Measurements from ENCODE around the gene RNASE4. TPM values are rescaled to one million over a fixed set of nuclear protein-coding genes. Genes with fewer than 3 reads are reported as not detected.
A peak's percentile ranks its signal among the peaks of the same experiment; 100 is the strongest.
"Not testable (repeated sequence)": the region's sequence is repeated elsewhere in the genome, so short reads cannot be mapped to it uniquely, and the experiment has no call there.

The RNASE4 gene
- polyA plus RNA-seq, 1 donor from 2014 or later: 9.0 TPM

- no peaks in the 10 kb centered on the region for H3K27me3 Mint-ChIP-seq
- peaks cover 2% of the 10 kb centered on the region for H3K36me3 Mint-ChIP-seq
- H3K4me3 Mint-ChIP-seq: peak overlapping the region; percentile 83 to 98 (median 94)
- H3K9me3 Mint-ChIP-seq: no peaks in the 10 kb centered on the region
- H3K4me1 Mint-ChIP-seq: peaks cover 29 to 49% (median 40%) of the 10 kb centered on the region in 3 donors
- peak overlapping the region; percentile 66 to 81 (median 71) for H3K27ac Mint-ChIP-seq
Observed at GRCh38 chr14:20662968-20663732, 21.2 kb upstream of the RNASE4 start.

- H3K4me3 Mint-ChIP-seq: peak overlapping the region; percentile 74 to 87 (median 78)
- peak overlapping the region; percentile 40 to 92 (median 66) for H3K27ac Mint-ChIP-seq
- H3K4me1 Mint-ChIP-seq: peaks cover 29 to 59% (median 48%) of the 10 kb centered on the region in 3 donors
- not testable (repeated sequence) for H3K36me3 Mint-ChIP-seq, H3K27me3 Mint-ChIP-seq, H3K9me3 Mint-ChIP-seq
Observed at GRCh38 chr14:20666400-20666961, 17.9 kb upstream of the RNASE4 start.

GRCh38 chr14:20667957-20668356 lies 16.4 kb upstream of the RNASE4 start:
- Mint-ChIP-seq H3K9me3 (no peaks in the 10 kb centered on the region), H3K27ac (peak overlapping the region; percentile 77 to 95 (median 83)), H3K4me1 (peaks cover 34 to 58% (median 50%) of the 10 kb centered on the region in 3 donors), H3K4me3 (peak overlapping the region; percentile 22 to 88 (median 75)), H3K27me3 (no peaks in the 10 kb centered on the region), H3K36me3 (no peaks in the 10 kb centered on the region)

DNA sequence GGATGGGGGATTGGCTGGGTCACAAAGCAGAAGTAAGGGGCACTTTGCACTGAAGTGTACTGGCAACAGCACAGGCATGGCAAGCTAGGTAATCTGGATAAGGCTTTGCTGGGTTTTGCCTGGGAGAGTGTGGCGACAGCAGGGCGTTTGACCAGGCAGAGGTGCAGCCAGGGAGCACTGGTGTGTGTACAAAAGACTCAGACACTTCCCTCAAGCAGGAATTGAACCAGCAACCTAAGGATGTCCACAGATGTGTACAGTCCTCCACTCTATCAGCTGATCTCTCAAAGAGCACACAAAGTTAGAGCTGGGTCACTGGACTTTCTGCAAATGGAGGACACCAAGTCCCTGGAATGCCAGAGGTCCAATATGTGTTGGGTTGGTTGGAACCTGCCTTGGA lies 15.4 kb upstream of the RNASE4 start:
- Mint-ChIP-seq H3K36me3 (no peaks in the 10 kb centered on the region), H3K4me1 (peaks cover 34 to 53% (median 41%) of the 10 kb centered on the region in 3 donors), H3K27ac (peak overlapping the region in 2 of 3 donors; percentile 23 to 83), H3K27me3 (no peaks in the 10 kb centered on the region), H3K4me3 (peak overlapping the region in 2 of 4 donors; percentile 17 to 61), H3K9me3 (no peaks in the 10 kb centered on the region)

DNA sequence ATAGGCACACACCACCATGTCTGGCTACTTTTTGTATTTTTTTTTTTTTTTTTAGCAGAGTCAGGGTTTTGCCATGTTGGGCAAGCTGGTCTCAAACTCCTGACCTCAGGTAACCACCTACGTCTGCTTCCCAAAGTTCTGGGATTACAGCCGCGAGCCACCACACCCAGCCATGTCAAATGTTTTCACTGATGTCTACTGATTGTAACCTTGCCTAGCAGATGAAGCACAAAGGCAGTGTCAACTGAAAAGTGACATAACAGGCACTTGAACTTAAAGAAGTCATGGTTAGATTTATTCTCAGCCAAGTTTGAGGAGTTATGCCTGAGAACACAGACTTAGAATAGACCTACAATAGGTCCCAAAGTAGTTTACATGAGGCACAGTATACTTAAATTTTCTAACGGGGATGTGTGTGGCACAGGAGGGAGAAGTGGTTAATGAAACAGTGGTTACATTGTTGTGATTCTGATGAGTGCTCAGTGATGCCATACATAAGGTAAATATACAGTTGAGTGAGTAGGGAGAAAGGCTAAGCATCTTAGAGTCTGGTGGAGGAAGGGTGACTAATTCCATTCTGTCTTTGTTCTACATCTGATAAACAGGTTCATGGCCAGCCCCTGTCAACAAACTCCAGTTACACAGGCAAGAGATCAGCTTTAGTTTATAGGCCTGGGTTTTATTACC lies 12.6 kb upstream of the RNASE4 start:
- no peaks in the 10 kb centered on the region for H3K9me3 Mint-ChIP-seq
- peaks cover 1% of the 10 kb centered on the region for H3K36me3 Mint-ChIP-seq
- H3K4me3 Mint-ChIP-seq: no peak overlapping the region
- H3K27me3 Mint-ChIP-seq: no peaks in the 10 kb centered on the region
- peaks cover 24 to 34% (median 26%) of the 10 kb centered on the region in 3 donors for H3K4me1 Mint-ChIP-seq
- no peak overlapping the region for H3K27ac Mint-ChIP-seq

DNA sequence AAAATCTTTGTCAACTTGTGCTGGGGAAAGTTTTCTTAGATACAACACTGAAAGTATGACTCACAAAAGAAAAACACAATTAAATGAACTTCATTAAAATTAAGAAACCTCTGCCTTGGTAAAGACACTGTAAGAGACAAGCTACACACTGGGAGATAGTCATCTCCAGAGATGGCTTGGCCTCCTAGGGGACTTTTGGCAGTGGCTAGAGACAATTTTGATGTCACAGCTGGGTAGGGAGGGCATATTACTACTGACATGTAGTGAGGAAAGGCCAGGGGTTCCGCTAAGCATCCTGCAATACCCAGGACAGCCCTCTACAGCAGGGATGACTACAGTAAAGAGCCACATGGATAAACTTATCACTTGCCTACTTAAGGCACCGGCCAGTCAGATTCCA lies 8.7 kb upstream of the RNASE4 start:
- Mint-ChIP-seq H3K4me3 (no peak overlapping the region), H3K27ac (no peak overlapping the region), H3K9me3 (no peaks in the 10 kb centered on the region)

GRCh38 chr14:20676072-20676471 lies 8.3 kb upstream of the RNASE4 start:
- Mint-ChIP-seq H3K9me3 (no peaks in the 10 kb centered on the region), H3K4me1 (peaks cover 19 to 23% (median 19%) of the 10 kb centered on the region in 3 donors), H3K36me3 (peaks cover 1% of the 10 kb centered on the region), H3K27ac (no peak overlapping the region), H3K4me3 (no peak overlapping the region), H3K27me3 (no peaks in the 10 kb centered on the region)

More for the DNA sequence above, 8.7 kb upstream of the RNASE4 start:
- H3K36me3 Mint-ChIP-seq: peaks cover 1% of the 10 kb centered on the region
- H3K4me1 Mint-ChIP-seq: peaks cover 15 to 19% (median 15%) of the 10 kb centered on the region in 3 donors
- no peaks in the 10 kb centered on the region for H3K27me3 Mint-ChIP-seq

DNA sequence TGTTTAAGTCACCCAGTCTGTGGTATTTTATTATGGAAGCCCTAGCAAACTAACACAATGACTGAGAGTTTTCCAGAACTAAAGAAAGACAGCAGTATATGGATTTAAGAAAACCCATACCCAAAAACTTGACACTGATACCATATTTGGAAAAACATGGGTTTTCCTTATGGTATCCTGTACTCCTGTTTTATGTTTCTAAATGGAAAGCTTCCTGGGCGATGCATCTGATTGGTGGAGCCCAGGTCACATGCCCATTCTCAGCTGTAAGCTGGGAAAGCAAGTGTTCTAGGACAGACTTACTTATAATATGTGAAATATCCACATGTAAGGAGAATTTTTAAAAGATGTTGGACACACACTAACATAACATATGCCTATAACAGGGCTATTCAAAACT lies 4.5 kb upstream of the RNASE4 start:
- Mint-ChIP-seq H3K9me3 (no peaks in the 10 kb centered on the region), H3K27ac (no peak overlapping the region), H3K4me1 (peaks cover 17 to 24% (median 18%) of the 10 kb centered on the region in 3 donors), H3K27me3 (no peaks in the 10 kb centered on the region), H3K4me3 (peak overlapping the region in 1 of 4 donors; percentile 43), H3K36me3 (peaks cover 1% of the 10 kb centered on the region)

GRCh38 chr14:20680363-20680762 lies 4.0 kb upstream of the RNASE4 start:
- Mint-ChIP-seq H3K27ac (no peak overlapping the region), H3K27me3 (no peaks in the 10 kb centered on the region), H3K9me3 (no peaks in the 10 kb centered on the region), H3K4me1 (peaks cover 19 to 29% (median 22%) of the 10 kb centered on the region in 3 donors), H3K36me3 (peaks cover 1% of the 10 kb centered on the region), H3K4me3 (no peak overlapping the region)

GRCh38 chr14:20680843-20681347 lies 3.5 kb upstream of the RNASE4 start:
- peaks cover 1% of the 10 kb centered on the region for H3K36me3 Mint-ChIP-seq
- H3K4me1 Mint-ChIP-seq: peaks cover 19 to 29% (median 23%) of the 10 kb centered on the region in 3 donors
- H3K27ac Mint-ChIP-seq: no peak overlapping the region
- no peaks in the 10 kb centered on the region for H3K27me3 Mint-ChIP-seq
- H3K4me3 Mint-ChIP-seq: no peak overlapping the region
- no peaks in the 10 kb centered on the region for H3K9me3 Mint-ChIP-seq

DNA sequence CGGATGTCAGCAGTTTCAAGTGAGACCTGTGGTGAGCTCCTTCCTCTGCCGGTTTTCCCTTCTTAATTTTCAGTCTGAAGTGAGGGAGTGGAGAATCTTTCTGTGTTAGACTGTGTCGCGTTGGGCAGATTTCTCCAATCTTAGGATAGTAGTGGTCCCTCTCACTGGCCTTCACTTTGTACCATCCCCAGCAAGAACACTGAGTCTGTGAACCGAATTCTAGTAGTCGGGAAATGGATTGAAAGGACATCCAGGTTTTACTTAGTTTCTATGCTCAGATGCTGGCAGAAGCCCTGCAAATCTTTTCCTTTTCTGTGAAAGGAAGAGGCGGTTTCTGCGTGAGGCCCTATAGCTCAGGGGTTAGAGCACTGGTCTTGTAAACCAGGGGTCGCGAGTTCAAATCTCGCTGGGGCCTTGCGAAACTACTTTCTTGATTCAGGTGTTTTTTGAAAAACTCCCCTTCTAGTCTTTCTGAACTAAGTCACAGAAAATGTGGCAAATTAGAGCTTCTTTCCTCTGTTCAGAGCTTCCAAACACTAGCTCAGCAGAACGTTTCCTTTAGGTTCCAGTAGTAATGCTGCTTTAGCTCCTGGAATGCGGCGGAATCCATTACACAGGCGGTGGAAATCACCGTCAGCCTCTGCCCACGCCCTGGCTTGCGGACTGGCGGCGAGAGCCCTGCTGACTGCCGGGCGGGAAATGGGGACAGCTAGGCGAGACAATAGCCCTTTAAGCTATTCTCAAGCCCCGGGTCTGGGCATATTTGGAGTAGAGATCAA lies 2.8 kb upstream of the RNASE4 start:
- no peak overlapping the region for H3K27ac Mint-ChIP-seq
- no peaks in the 10 kb centered on the region for H3K9me3 Mint-ChIP-seq
- no peaks in the 10 kb centered on the region for H3K27me3 Mint-ChIP-seq
- H3K4me1 Mint-ChIP-seq: peaks cover 22 to 29% (median 27%) of the 10 kb centered on the region in 3 donors
- H3K36me3 Mint-ChIP-seq: peaks cover under 1% of the 10 kb centered on the region
- no peak overlapping the region for H3K4me3 Mint-ChIP-seq

GRCh38 chr14:20682127-20682434 lies 2.3 kb upstream of the RNASE4 start:
- H3K4me3 Mint-ChIP-seq: no peak overlapping the region
- peaks cover 22 to 30% (median 29%) of the 10 kb centered on the region in 3 donors for H3K4me1 Mint-ChIP-seq
- H3K9me3 Mint-ChIP-seq: no peaks in the 10 kb centered on the region
- no peaks in the 10 kb centered on the region for H3K36me3 Mint-ChIP-seq
- H3K27me3 Mint-ChIP-seq: no peaks in the 10 kb centered on the region
- no peak overlapping the region for H3K27ac Mint-ChIP-seq

GRCh38 chr14:20682435-20683124 lies 1.8 kb upstream of the RNASE4 start:
- H3K27ac Mint-ChIP-seq: no peak overlapping the region
- H3K4me1 Mint-ChIP-seq: peaks cover 22 to 30% (median 29%) of the 10 kb centered on the region in 3 donors
- no peaks in the 10 kb centered on the region for H3K36me3 Mint-ChIP-seq
- no peaks in the 10 kb centered on the region for H3K9me3 Mint-ChIP-seq
- no peaks in the 10 kb centered on the region for H3K27me3 Mint-ChIP-seq
- no peak overlapping the region for H3K4me3 Mint-ChIP-seq

Data from IgD-negative memory B cell (primary cell).